GM21717 (cell line): ENCODE results near the gene RCC1.
"Not testable (repeated sequence)": the region's sequence is repeated elsewhere in the genome, so short reads cannot be mapped to it uniquely, and the experiment has no call there.

Experiments used
- ATAC-seq: cut with Tn5 transposase; IDR thresholded peaks from one replicate; pipeline ENCODE4 v1.9.1; 2021; ENCODE audit warnings: mild to moderate bottlenecking, moderate library complexity; ENCODE audit not compliant: unreplicated experiment

Gene RCC1

DNA sequence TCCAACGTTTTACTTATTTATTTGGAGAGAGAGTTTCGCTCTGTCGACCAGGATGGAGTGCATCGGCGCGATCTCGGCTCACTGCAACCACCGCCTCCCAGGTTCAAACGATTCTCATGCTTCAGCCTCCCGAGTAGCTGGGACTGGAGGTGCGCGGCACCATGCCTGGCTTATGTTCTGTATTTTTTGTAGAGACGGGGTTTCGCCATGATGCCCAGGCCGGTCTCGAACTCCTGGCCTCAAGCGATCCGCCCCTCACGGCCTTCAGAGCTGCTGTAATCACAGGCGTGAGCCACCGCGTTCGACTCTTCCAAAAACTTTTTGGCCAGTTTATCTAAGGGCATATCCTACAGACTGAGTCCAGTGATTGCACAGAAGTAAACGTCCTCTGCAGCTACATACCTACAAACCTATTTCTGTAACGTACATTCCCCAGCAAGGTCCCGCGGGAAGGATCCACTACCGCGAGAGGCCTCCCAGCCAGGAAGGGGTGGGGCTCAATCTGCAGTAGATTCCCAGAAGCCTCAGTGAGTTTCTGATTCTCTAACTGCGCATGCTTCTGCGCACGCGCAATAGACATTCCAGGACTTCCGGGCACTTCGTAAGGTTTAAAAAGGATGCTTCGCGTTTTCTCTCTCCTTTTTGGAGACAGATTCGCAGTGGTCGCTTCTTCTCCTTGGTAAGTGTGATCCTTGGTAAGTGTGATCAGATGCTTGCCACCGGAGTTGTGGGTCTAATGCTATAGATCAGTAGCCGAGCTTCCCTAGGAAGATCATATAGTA is at the start of gene RCC1:
TSS of gene RCC1 (plus strand) at position 638 of the 782 bp plus-strand sequence. CDS start 23,824 bp downstream, outside the sequence.
- ATAC-seq: peak; percentile 60

- no peak for ATAC-seq
These were observed 49.8 kb upstream of the RCC1 start for GRCh38 chr1:28456078-28456477.

DNA sequence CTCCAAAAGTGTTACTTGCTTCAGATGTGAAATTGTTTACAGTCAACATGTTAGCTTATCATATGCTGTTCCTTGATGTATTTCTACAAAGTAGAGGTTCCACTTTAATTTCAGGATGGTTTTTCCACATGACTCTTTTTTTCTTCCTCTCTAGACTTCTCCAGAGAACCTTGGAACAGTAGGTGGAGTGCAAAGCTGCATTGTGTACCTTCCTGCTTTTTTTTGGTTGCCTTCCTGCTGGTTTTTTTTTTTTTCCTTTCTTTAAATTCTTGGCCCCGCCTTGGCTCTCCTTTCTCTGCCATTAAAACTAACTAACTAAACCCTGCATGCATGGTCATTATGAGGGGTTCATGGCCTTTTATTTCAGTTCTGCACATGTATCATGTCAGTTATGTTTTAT is 48.2 kb upstream of the RCC1 start:
- no peak for ATAC-seq

- no peak for ATAC-seq
These were observed 47.3 kb upstream of the RCC1 start for GRCh38 chr1:28458237-28459228.

- no peak for ATAC-seq
These were observed 39.5 kb upstream of the RCC1 start for GRCh38 chr1:28466226-28466778.

DNA sequence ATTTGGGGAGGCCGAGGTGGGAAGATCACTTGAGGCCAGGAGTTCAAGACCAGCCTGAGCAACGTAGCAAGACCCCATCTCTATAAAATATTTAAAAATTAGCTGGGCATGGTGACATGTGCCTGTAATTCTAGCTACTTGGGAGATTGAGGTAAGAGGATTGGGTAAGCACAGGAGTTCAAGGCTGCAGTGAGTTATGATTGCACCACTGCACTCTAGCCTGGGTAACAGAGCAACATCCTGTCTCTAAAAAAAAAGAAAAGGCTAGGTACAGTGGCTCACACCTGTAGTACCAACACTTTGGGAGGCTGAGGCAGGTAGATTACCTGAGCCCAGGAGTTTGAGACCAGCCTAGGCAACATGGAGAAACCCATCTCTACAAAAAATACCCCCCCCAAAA is 35.7 kb upstream of the RCC1 start:
- no peak for ATAC-seq

DNA sequence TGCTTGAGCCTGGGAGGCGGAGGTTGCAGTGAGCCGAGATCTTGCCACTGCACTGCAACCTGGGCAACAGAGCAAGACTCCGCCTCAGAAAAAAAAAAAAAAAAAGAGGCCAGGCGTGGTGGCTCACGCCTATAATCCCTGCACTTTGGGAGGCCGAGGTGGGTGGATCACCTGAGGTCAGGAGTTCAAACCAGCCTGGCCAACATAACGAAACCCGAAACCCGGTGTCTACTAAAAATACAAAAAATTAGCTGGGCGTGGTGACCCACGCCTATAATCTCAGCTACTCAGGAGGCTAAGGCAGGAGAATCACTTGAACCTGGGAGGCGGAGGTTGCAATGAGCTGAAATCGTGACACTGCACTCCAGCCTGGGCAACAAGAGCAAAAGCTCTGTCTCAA is 26.3 kb upstream of the RCC1 start:
- ATAC-seq: not testable (repeated sequence)

DNA sequence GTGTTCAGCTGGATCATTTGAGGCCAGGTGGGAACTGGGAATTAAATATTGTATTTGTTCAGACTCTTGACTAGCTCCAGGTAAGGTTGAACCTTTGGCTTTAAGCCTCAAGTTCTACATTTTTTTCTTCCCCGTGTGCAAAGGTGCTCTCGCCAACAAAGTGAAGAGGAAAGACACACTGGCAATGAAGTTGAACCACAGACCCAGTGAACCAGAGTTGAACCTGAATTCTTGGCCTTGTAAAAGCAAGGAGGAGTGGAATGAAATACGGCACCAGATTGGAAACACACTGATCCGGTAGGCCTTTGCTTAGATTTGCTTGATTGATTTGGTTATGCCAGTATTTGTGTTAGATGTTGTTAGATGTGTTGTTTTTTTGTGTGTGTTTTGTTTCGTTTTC is 25.5 kb upstream of the RCC1 start:
- no peak for ATAC-seq

DNA sequence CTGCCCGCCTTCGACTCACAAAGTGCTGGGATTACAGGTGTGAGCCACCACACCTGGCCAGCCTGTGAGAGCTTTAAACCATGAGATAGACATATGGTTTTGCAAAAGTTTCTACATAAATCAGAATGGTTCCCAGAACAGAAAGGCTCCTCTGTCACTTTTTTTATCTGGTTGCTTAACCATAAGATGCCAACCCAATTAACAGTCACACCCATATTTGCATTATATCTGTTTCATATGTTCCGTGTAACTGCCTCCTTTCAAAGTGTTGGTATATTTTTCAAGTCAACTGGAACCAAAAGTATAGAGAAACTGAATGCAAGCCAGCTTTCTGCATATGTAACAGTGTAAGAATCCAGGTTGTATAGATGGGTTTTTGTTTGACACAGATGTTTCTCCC is 23.7 kb upstream of the RCC1 start:
- no peak for ATAC-seq

DNA sequence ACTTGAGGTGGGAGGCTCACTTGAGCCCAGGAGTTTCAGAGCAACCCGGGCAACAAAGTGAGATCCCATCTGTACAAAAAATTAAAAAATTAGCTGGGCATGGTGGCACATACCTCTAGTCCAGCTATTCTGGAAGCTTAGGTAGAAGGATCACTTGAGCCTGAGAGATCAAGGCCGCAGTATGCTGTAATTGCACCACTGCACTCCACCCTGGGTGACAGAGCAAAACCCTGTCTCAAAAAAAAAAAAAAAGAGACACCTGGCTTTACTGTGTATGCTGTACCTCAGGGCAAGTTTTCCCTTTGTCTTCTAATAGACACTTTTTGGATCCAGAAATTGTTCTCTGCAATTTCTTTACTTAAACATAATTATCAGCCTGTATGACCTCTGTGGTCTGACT is 23.1 kb upstream of the RCC1 start:
- ATAC-seq: no peak

DNA sequence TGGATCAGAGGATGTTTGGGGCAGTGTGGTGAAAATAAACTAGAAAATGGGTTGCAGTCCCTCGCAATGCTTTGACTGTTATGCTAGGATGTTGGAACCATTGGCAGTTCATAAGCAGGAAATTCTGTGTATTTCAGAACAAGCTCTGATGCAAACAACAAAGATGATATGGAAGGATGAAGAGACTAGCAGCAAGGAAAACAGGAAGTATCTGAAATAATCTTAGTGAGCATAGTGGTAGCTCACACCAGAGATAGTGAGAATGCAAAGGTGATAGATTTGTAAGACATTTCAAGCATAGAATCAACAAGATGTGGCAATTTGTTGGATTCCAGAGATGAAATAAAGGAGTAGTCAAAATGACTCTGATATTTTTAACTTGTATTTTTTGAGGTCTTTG is 11.1 kb upstream of the RCC1 start:
- ATAC-seq: no peak

DNA sequence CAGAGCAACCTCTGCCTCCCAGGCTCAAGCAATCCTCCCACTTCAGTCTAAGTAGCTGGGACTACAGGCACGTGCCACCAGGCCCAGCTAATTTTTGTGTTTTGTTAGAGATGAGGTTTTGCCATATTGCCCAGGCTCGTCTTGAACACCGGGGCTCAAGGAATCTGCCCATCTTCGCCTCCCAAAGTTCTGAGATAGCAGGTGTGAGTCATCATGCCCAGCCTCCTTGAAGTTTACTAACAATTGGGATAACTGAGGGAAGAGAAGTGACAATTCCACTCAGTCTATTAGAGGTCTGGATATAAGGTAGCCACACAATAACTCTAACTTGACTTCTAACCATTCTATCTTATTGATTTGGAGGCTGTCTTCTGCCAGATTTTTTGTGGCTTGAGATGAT is 6.3 kb upstream of the RCC1 start:
- ATAC-seq: no peak

DNA sequence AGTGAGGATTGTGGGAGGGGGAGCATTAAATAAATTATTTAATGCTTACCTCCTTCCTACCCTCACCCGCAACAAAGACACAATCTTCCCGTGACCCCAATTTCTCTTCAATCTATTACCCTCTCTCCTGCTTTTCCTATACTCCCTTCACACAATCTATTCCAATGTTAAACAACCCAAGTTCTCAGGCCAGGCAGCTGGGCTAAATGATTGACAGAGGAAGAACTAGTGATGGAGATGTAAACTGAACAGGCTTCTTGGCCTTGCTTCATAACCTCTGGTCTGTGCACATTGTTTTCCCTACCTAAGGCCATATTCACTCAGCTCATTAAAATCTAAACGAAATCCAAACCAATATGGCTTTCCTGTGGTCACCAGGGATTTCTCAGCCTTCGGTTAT is 3.9 kb upstream of the RCC1 start:
- no peak for ATAC-seq

GRCh38 chr1:28503117-28503516 is 2.7 kb upstream of the RCC1 start:
- no peak for ATAC-seq

GRCh38 chr1:28506907-28507246 is 1.0 kb downstream of the RCC1 start:
- no peak for ATAC-seq

DNA sequence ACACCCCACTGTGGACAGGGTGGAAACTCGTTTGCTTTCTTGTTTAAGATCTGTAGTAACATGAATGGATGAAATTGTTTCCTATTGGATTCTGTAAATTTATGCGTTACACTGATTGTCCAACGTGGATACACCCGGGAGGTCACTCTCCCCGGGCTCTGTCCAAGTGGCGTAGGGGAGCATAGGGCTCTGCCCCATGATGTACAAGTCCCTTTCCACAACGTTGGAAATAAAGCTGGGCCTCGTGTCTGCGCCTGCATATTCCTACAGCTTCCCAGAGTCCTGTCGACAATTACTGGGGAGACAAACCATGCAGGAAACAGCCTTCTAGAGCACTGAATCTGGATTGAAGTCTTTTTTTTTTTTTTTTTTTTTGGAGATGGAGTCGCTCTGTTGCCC is 1.4 kb downstream of the RCC1 start:
- ATAC-seq: no peak

GRCh38 chr1:28507646-28508434 is 2.0 kb downstream of the RCC1 start:
- ATAC-seq: no peak

DNA sequence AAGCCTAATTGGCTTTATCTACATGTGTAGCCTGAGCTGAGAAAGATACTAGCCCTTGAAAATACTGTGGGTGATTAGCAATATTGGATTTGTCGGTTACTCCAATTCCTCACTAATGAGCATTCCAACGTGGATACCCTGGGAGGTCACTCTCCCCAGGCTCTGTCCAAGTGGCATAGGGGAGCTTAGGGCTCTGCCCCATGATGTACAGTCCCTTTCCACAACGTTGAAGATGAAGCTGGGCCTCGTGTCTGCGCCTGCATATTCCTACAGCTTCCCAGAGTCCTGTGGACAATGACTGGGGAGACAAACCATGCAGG is 2.6 kb downstream of the RCC1 start:
- ATAC-seq: no peak

DNA sequence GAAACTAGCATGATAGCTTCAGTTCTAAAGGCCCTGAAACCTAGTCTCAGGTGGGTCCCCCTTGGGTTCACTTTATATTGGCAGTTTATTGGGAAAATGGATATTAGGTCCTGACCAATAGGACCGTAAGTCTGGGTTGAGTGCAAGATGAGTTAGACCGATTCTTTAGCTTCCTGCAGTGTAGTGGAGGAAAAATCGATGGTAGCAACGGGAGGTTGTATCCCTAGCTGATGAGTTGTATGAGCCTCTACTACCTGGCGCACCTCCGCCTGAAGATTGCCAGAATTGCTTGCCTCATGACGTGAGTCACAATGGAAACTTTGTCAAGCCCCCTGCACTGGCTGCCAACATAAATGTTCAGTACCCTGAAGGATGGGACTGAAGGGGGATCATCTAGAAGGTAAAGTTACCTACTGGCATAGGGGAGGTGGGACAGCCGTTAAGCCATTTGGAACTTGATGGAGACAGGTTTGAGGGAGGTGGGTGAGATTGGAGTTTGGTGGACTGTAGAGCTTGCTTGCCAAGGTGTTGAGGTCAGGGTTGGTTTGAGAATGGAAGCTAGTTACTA is 3.9 kb downstream of the RCC1 start:
- ATAC-seq: no peak

GRCh38 chr1:28510273-28510969 is 4.6 kb downstream of the RCC1 start:
- no peak for ATAC-seq
